Liver (tissue), 9 donors: ENCODE data around the gene IL31RA. TPM values are rescaled to one million over a fixed set of nuclear protein-coding genes. Genes with fewer than 3 reads are reported as not detected.
"Not testable (repeated sequence)": the region's sequence is repeated elsewhere in the genome, so short reads cannot be mapped to it uniquely, and the experiment has no call there.

Experiments used
- DNase-seq: peaks from one replicate; pipeline ENCODE4 v3.0.0-alpha.2; 2017; ENCODE audit warnings: low spot score
- H3K27ac ChIP-seq, 2 donors: one replicate each; pipeline ENCODE4 v1.7.0; 2013; ENCODE audit warnings: inconsistent platforms in 2 of 2, low read length in 2 of 2, control low read depth in 1 of 2, low read depth in 1 of 2, mild to moderate bottlenecking in 1 of 2
- H3K27me3 ChIP-seq, 4 donors: one replicate each; pipeline versions ENCODE4 v1.6.1 to v1.7.0; 2013; ENCODE audit warnings: low read length in 3 of 4, inconsistent platforms in 1 of 4, mild to moderate bottlenecking in 1 of 4, moderate library complexity in 1 of 4; ENCODE audit not compliant: control insufficient read depth in 4 of 4, insufficient read depth in 4 of 4
- H3K36me3 ChIP-seq, 4 donors: one replicate each; pipeline versions ENCODE4 v1.6.1 to v1.7.0; 2013; ENCODE audit warnings: low read length in 3 of 4, mild to moderate bottlenecking in 3 of 4, low read depth in 1 of 4, moderate library complexity in 1 of 4; ENCODE audit not compliant: control insufficient read depth in 4 of 4, insufficient read depth in 3 of 4
- H3K4me1 ChIP-seq, 4 donors: one replicate each; pipeline versions ENCODE4 v1.6.1 to v1.7.0; 2013; ENCODE audit warnings: low read length in 3 of 4, mild to moderate bottlenecking in 3 of 4, moderate library complexity in 1 of 4; ENCODE audit not compliant: control insufficient read depth in 4 of 4, insufficient read depth in 4 of 4
- H3K4me3 ChIP-seq, 3 donors: one replicate each; pipeline versions ENCODE4 v1.6.1 to v1.7.0; 2013; ENCODE audit warnings: low read length in 3 of 3, control low read depth in 1 of 3, low read depth in 1 of 3, mild to moderate bottlenecking in 1 of 3
- H3K9ac ChIP-seq, 2 donors: one replicate each; pipeline ENCODE4 v1.7.0; 2013; ENCODE audit warnings: low read length in 2 of 2, mild to moderate bottlenecking in 2 of 2, moderate library complexity in 2 of 2, control low read depth in 1 of 2, low read depth in 1 of 2
- H3K9me3 ChIP-seq, 4 donors: one replicate each; pipeline versions ENCODE4 v1.6.1 to v1.7.0; 2013; ENCODE audit warnings: low read length in 3 of 4; ENCODE audit not compliant: control insufficient read depth in 4 of 4
- EGR1 ChIP-seq, 2 donors: IDR thresholded peaks; 2 replicates each; pipeline ENCODE4 v1.6.1; 2016 to 2018; ENCODE audit warnings: antibody characterized with exemption in 2 of 2, low read depth in 2 of 2
- FOXA2 ChIP-seq: IDR thresholded peaks from 2 replicates; pipeline ENCODE4 v1.6.1; 2016; ENCODE audit warnings: antibody characterized with exemption
- GABPA ChIP-seq, 2 donors: IDR thresholded peaks in 1 of 2; conservative IDR thresholded peaks in 1 of 2; 2 replicates each; pipeline ENCODE4 v1.6.1; 2016; ENCODE audit warnings: antibody characterized with exemption in 2 of 2, mild to moderate bottlenecking in 1 of 2, moderate library complexity in 1 of 2
- HNF4G ChIP-seq: IDR thresholded peaks from 2 replicates; pipeline ENCODE4 v1.6.1; 2016; ENCODE audit warnings: antibody characterized with exemption
- JUND ChIP-seq, 2 donors: IDR thresholded peaks; 2 replicates each; pipeline ENCODE4 v1.6.1; 2016; ENCODE audit warnings: antibody characterized with exemption in 2 of 2
- NR2F2 ChIP-seq: IDR thresholded peaks from 2 replicates; pipeline ENCODE4 v1.6.1; 2016; ENCODE audit warnings: antibody characterized with exemption
- RAD21 ChIP-seq, 2 donors: IDR thresholded peaks; 2 replicates each; pipeline ENCODE4 v1.6.1; 2016; ENCODE audit warnings: antibody characterized with exemption in 2 of 2, mild to moderate bottlenecking in 2 of 2
- RXRA ChIP-seq, 2 donors: IDR thresholded peaks; 2 replicates each; pipeline ENCODE4 v1.6.1; 2017 to 2018; ENCODE audit warnings: antibody characterized with exemption in 2 of 2, mild to moderate bottlenecking in 1 of 2
- YY1 ChIP-seq: IDR thresholded peaks from 2 replicates; pipeline ENCODE4 v1.6.1; 2016; ENCODE audit warnings: antibody characterized with exemption, mild to moderate bottlenecking
- WGBS: extraction: QIAGEN DNeasy Blood & Tissue Kit; methylation state at CpG from one replicate; pipeline ENCODE4 v1.1.7; 2013; 5-methylcytosine and 5-hydroxymethylcytosine counted together
- polyA plus RNA-seq, 2 donors: library from polyadenylated mRNA; stranded (reverse) in 1 of 2; unstranded in 1 of 2; fragments of 200-250 nt in 1 of 2; fragments of >200 nt in 1 of 2; fragmentation: Nextera tagmentation in 1 of 2; extraction: Ambion mirVana in 1 of 2; gene quantifications; one replicate each; pipeline versions ENCODE4 v1.2.1 to v1.2.3, GENCODE V29; 2013 to 2015
- total RNA-seq, 2 donors: library from RNA; depleted of rRNA; stranded (reverse); fragments of >200 nt; gene quantifications; one replicate each; pipeline ENCODE4 v1.2.3, GENCODE V29; 2014
- TF ChIP-seq, protein P1 (sequence below): IDR thresholded peaks from 2 replicates; pipeline ENCODE4 v1.6.1; 2016; ENCODE audit warnings: antibody characterized with exemption
- TF ChIP-seq, protein P2 (sequence below): IDR thresholded peaks from 2 replicates; pipeline ENCODE4 v1.6.1; 2016; ENCODE audit warnings: antibody characterized with exemption
- TF ChIP-seq, protein P3 (sequence below): fragments of 150-350 bp; IDR thresholded peaks from 2 replicates; pipeline ENCODE4 v1.5.1; 2017; ENCODE audit warnings: improper control_type of control experiment, low read depth, low read length; ENCODE audit not compliant: missing input control
- TF ChIP-seq, protein P4 (sequence below): IDR thresholded peaks from 2 replicates; pipeline ENCODE4 v1.6.1; 2016; ENCODE audit warnings: antibody characterized with exemption, mild to moderate bottlenecking
- TF ChIP-seq, protein P5 (sequence below): IDR thresholded peaks from 2 replicates; pipeline ENCODE4 v1.6.1; 2016; ENCODE audit warnings: antibody characterized with exemption
- donor health status: healthy.
- donor health status: healthy.
- donor health status: healthy.
- donor health status: healthy.
- donor health status: healthy.

Gene IL31RA
- not detected for total RNA-seq
- not detected for polyA plus RNA-seq

- no peaks in the 10 kb centered on the region for H3K4me1 ChIP-seq
- H3K36me3 ChIP-seq = no peaks in the 10 kb centered on the region
- no peaks in the 10 kb centered on the region for H3K9me3 ChIP-seq
- TF ChIP-seq, protein P1, sequence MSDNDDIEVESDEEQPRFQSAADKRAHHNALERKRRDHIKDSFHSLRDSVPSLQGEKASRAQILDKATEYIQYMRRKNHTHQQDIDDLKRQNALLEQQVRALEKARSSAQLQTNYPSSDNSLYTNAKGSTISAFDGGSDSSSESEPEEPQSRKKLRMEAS = no peak
- TF ChIP-seq EGR1 (IDR thresholded peaks at IDR 0.05; ENCODE audit: low read depth in 2 of 2) (no peak), FOXA2 (no peak), JUND (IDR thresholded peaks at IDR 0.05) (no peak), NR2F2 (no peak), RXRA (IDR thresholded peaks at IDR 0.05) (no peak), YY1 (no peak), RAD21 (IDR thresholded peaks at IDR 0.05) (no peak), HNF4G (no peak), GABPA (IDR thresholded peaks at IDR 0.05 in 1 of 2, conservative IDR thresholded peaks at IDR 0.05 in 1 of 2) (no peak)
- TF ChIP-seq, protein P2, sequence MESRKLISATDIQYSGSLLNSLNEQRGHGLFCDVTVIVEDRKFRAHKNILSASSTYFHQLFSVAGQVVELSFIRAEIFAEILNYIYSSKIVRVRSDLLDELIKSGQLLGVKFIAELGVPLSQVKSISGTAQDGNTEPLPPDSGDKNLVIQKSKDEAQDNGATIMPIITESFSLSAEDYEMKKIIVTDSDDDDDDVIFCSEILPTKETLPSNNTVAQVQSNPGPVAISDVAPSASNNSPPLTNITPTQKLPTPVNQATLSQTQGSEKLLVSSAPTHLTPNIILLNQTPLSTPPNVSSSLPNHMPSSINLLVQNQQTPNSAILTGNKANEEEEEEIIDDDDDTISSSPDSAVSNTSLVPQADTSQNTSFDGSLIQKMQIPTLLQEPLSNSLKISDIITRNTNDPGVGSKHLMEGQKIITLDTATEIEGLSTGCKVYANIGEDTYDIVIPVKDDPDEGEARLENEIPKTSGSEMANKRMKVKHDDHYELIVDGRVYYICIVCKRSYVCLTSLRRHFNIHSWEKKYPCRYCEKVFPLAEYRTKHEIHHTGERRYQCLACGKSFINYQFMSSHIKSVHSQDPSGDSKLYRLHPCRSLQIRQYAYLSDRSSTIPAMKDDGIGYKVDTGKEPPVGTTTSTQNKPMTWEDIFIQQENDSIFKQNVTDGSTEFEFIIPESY = no peak
- TF ChIP-seq, protein P3, sequence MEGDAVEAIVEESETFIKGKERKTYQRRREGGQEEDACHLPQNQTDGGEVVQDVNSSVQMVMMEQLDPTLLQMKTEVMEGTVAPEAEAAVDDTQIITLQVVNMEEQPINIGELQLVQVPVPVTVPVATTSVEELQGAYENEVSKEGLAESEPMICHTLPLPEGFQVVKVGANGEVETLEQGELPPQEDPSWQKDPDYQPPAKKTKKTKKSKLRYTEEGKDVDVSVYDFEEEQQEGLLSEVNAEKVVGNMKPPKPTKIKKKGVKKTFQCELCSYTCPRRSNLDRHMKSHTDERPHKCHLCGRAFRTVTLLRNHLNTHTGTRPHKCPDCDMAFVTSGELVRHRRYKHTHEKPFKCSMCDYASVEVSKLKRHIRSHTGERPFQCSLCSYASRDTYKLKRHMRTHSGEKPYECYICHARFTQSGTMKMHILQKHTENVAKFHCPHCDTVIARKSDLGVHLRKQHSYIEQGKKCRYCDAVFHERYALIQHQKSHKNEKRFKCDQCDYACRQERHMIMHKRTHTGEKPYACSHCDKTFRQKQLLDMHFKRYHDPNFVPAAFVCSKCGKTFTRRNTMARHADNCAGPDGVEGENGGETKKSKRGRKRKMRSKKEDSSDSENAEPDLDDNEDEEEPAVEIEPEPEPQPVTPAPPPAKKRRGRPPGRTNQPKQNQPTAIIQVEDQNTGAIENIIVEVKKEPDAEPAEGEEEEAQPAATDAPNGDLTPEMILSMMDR = no peak
- TF ChIP-seq, protein P4, sequence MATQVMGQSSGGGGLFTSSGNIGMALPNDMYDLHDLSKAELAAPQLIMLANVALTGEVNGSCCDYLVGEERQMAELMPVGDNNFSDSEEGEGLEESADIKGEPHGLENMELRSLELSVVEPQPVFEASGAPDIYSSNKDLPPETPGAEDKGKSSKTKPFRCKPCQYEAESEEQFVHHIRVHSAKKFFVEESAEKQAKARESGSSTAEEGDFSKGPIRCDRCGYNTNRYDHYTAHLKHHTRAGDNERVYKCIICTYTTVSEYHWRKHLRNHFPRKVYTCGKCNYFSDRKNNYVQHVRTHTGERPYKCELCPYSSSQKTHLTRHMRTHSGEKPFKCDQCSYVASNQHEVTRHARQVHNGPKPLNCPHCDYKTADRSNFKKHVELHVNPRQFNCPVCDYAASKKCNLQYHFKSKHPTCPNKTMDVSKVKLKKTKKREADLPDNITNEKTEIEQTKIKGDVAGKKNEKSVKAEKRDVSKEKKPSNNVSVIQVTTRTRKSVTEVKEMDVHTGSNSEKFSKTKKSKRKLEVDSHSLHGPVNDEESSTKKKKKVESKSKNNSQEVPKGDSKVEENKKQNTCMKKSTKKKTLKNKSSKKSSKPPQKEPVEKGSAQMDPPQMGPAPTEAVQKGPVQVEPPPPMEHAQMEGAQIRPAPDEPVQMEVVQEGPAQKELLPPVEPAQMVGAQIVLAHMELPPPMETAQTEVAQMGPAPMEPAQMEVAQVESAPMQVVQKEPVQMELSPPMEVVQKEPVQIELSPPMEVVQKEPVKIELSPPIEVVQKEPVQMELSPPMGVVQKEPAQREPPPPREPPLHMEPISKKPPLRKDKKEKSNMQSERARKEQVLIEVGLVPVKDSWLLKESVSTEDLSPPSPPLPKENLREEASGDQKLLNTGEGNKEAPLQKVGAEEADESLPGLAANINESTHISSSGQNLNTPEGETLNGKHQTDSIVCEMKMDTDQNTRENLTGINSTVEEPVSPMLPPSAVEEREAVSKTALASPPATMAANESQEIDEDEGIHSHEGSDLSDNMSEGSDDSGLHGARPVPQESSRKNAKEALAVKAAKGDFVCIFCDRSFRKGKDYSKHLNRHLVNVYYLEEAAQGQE = no peak
- TF ChIP-seq, protein P5, sequence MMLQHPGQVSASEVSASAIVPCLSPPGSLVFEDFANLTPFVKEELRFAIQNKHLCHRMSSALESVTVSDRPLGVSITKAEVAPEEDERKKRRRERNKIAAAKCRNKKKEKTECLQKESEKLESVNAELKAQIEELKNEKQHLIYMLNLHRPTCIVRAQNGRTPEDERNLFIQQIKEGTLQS = no peak
- no peak within 1 kb of the TSS for H3K9ac ChIP-seq
- DNase-seq = no peak
- WGBS = 90% methylated on average over 10 of the region's 10 CpGs
- H3K4me3 ChIP-seq = no peak within 1 kb of the TSS
- no peaks in the 10 kb centered on the region for H3K27me3 ChIP-seq
- H3K27ac ChIP-seq = no peak within 1 kb of the TSS
These were observed at the start of gene IL31RA for GRCh38 chr5:55850839-55851674. IL31RA (plus strand) TSS chr5:55851357; CDS start chr5:55851571, 214 bp downstream.

DNA sequence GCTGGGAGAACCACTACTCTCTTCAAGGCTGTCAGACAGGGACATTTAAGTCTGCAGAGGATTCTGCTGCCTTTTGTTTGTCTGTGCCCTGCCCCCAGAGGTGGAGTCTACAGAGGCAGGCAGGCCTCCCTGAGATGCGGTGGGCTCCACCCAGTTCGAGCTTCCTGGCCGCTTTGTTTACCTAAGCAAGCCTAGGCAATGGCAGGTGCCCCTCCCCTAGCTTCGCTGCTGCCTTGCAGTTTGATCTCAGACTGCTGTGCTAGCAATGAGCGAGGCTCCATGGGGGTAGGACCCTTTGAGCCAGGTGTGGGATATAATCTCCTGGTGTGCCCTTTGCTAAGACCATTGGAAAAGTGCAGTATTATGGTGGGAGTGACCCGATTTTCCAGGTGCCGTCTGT, 42.3 kb upstream of the IL31RA start:
- not testable (repeated sequence) for DNase-seq, H3K4me1 ChIP-seq, H3K9ac ChIP-seq, H3K27me3 ChIP-seq, H3K4me3 ChIP-seq, H3K36me3 ChIP-seq, H3K27ac ChIP-seq, H3K9me3 ChIP-seq
- 85% methylated on average over 7 of the region's 7 CpGs for WGBS

DNA sequence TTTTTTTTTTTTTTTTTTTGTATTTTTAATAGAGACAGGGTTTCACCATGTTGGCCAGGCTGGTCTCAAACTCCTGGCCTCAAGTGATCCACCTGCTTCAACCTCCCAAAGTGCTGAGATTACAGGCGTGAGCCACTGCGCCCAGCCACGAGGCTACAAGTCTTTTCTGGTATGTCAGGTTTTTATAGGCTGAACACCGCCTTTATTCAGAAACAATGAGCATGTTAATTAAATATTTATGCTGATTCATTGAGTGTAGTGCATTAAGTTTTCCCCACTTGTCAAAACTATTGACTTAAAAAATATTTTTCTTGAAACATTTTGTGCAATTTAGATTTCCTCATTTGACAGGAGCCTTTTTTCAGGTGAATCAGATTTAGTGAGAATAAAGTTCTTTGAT, 35.2 kb upstream of the IL31RA start:
- not testable (repeated sequence) for H3K36me3 ChIP-seq, H3K27me3 ChIP-seq, H3K4me3 ChIP-seq, H3K9ac ChIP-seq, H3K27ac ChIP-seq, H3K4me1 ChIP-seq, DNase-seq, H3K9me3 ChIP-seq
- WGBS = 91% methylated on average over 4 of the region's 4 CpGs
